NCI-H748 treated with DMSO at 0.1 percent for 48 hours (cell line): Measurements from ENCODE around the gene KRTAP25-1.

Experiments
- DNase-seq: peaks from one replicate; lab custom pipeline; 2025; lab: John Stamatoyannopoulos, UW

Gene KRTAP25-1

GRCh38 chr21:30248844-30249243, 40.5 kb downstream of the KRTAP25-1 start:
- no peak for DNase-seq

- DNase-seq = no peak
Observed at GRCh38 chr21:30245061-30245460, 44.3 kb downstream of the KRTAP25-1 start.

GRCh38 chr21:30243691-30244090, 45.6 kb downstream of the KRTAP25-1 start:
- no peak for DNase-seq

GRCh38 chr21:30240661-30241060, 48.7 kb downstream of the KRTAP25-1 start:
- no peak for DNase-seq
